Measurements from ENCODE around the gene NFKB2. TPM values are rescaled to one million over a fixed set of nuclear protein-coding genes. Genes with fewer than 3 reads are reported as not detected.

NFKB2 gene
- total RNA-seq, 2 donors from 2014 or later, result 29.3 to 44.5 TPM

Small RNA genes lying within 50 kb of the gene (microRNA-seq; reads per million reads assigned to microRNA genes)
- gene MIR146B, result 3,620 reads per million, percentile 88 among the genes with 10 or more reads in this experiment

Other genes with a start within 250 kb of the NFKB2 start
- gene NOLC1, start 243.3 kb upstream of the NFKB2 start, total RNA-seq, result 10 to 100 TPM; 34.5 to 68.2 TPM
- gene ELOVL3, start 169.4 kb upstream of the NFKB2 start, total RNA-seq, result under 1 TPM in 1 of 2 donors, not detected in 1; 0.24 TPM
- not detected for gene PITX3, start 154.2 kb upstream of the NFKB2 start, total RNA-seq
- 10 to 100 TPM; 59.8 to 73.4 TPM for gene GBF1, start 150.2 kb upstream of the NFKB2 start, total RNA-seq
- gene PSD, start 23.1 kb downstream of the NFKB2 start, total RNA-seq, result 10 to 100 TPM in 1 of 2 donors, 1 to 10 TPM in 1; 4.2 to 22.5 TPM
- gene FBXL15, start 25.1 kb downstream of the NFKB2 start, total RNA-seq, result 10 to 100 TPM; 23.7 to 37.3 TPM
- 10 to 100 TPM; 30.2 to 32.1 TPM for gene CUEDC2, start 36.9 kb downstream of the NFKB2 start, total RNA-seq
- gene C10orf95, start 55.8 kb downstream of the NFKB2 start, total RNA-seq, result 1 to 10 TPM; 2.8 to 4.8 TPM
- gene ACTR1A, start 107.0 kb downstream of the NFKB2 start, total RNA-seq, result 10 to 100 TPM; 76.4 to 88.8 TPM
- gene SUFU, start 108.3 kb downstream of the NFKB2 start, total RNA-seq, result 1 to 10 TPM; 7.6 to 8.6 TPM
- 10 to 100 TPM; 64.9 to 79.6 TPM for gene TRIM8, start 248.8 kb downstream of the NFKB2 start, total RNA-seq